Forelimb muscle (tissue), 1 donor: ENCODE measurements around the gene BAIAP2. TPM values are rescaled to one million over a fixed set of nuclear protein-coding genes. Genes with fewer than 3 reads are reported as not detected.

ENCODE experiments used
- DNase-seq: peaks from one replicate; pipeline ENCODE4 v3.0.0-alpha.2; 2013; ENCODE audit warnings: low read depth
- polyA plus RNA-seq: library from polyadenylated mRNA; unstranded; fragments of 120-200 nt; gene quantifications from one replicate; pipeline ENCODE4 v1.2.1, GENCODE V29; 2013; ENCODE audit not compliant: insufficient read length

BAIAP2 gene
- polyA plus RNA-seq, 1 donor: 15.4 TPM

- no peak for DNase-seq
These were observed 1.4 kb downstream of the BAIAP2 start for GRCh38 chr17:81036197-81036941.

GRCh38 chr17:81037026-81037797 is 2.3 kb downstream of the BAIAP2 start:
- no peak for DNase-seq

GRCh38 chr17:81037798-81038733 is 3.1 kb downstream of the BAIAP2 start:
- DNase-seq: no peak

GRCh38 chr17:81039096-81039495 is 4.1 kb downstream of the BAIAP2 start:
- DNase-seq: no peak

GRCh38 chr17:81039854-81040758 is 5.2 kb downstream of the BAIAP2 start:
- no peak for DNase-seq

- DNase-seq: no peak
These were observed 5.9 kb downstream of the BAIAP2 start for GRCh38 chr17:81040791-81041337.

- no peak for DNase-seq
These were observed 7.7 kb downstream of the BAIAP2 start for GRCh38 chr17:81042606-81043005.

GRCh38 chr17:81043319-81043724 is 8.4 kb downstream of the BAIAP2 start:
- DNase-seq: no peak

GRCh38 chr17:81043725-81044427 is 8.9 kb downstream of the BAIAP2 start:
- no peak for DNase-seq

GRCh38 chr17:81044428-81044763 is 9.4 kb downstream of the BAIAP2 start:
- no peak for DNase-seq

GRCh38 chr17:81044764-81045589 is 10.0 kb downstream of the BAIAP2 start:
- DNase-seq: peak; percentile 87

- no peak for DNase-seq
These were observed 10.7 kb downstream of the BAIAP2 start for GRCh38 chr17:81045590-81046095.

- no peak for DNase-seq
These were observed 11.3 kb downstream of the BAIAP2 start for GRCh38 chr17:81046132-81046769.

GRCh38 chr17:81046770-81047359 is 11.9 kb downstream of the BAIAP2 start:
- no peak for DNase-seq

GRCh38 chr17:81048827-81049371 is 13.9 kb downstream of the BAIAP2 start:
- DNase-seq: no peak

- no peak for DNase-seq
These were observed 14.5 kb downstream of the BAIAP2 start for GRCh38 chr17:81049372-81049911.

GRCh38 chr17:81049973-81050551 is 15.1 kb downstream of the BAIAP2 start:
- no peak for DNase-seq
